GM12878 (cell line): ENCODE results near the gene FNDC3B. TPM values are rescaled to one million over a fixed set of nuclear protein-coding genes. Genes with fewer than 3 reads are reported as not detected.

Experiments used
- ATAC-seq: fragments of 200-7000 bp; cut with Tn5 transposase; 3 replicates; pipeline ENCODE4 v1.9.1; 2020; ENCODE audit warnings: mild to moderate bottlenecking, moderate library complexity
- BruUV-seq: library from RNA; stranded (reverse); fragments of 400-500 nt; replicated peaks from 2 replicates; lab custom pipeline; 2021; lab: Mats Ljungman, UMichigan
- CTCF ChIA-PET: fragments of 300-600 bp; sonication (Branson Sonifier 250); formaldehyde crosslinking; extraction: SDS; loops from one replicate; lab custom pipeline; 2021; ENCODE audit warnings: inconsistent platforms; lab: Yijun Ruan, JAX
- POLR2A ChIA-PET: fragments of 350-600 bp; formaldehyde crosslinking; extraction: SDS; loops from one replicate; lab custom pipeline; 2021; ENCODE audit warnings: inconsistent platforms; lab: Charles Lee
- RAD21 ChIA-PET: fragments of 300-600 bp; sonication (Branson Sonifier 250); formaldehyde crosslinking; loops from one replicate; lab custom pipeline; 2023; ENCODE audit warnings: antibody characterized with exemption; ENCODE audit not compliant: unreplicated experiment; lab: Charles Lee
- SMC1A ChIA-PET: fragments of 300-600 bp; sonication (Branson Sonifier 250); formaldehyde crosslinking; loops from one replicate; lab custom pipeline; 2023; ENCODE audit not compliant: unreplicated experiment, uncharacterized antibody; lab: Charles Lee
- DNase-seq: peaks from one replicate; pipeline ENCODE4 v3.0.0-alpha.2; 2011; ENCODE audit warnings: low read depth, low spot score
- FAIRE-seq: peaks from 3 replicates; lab custom pipeline; 2011; peaks lifted over from hg19 to GRCh38; lab: Jason Lieb, UNC
- H2AFZ ChIP-seq: 2 replicates; pipeline ENCODE4 v1.6.0; 2011; ENCODE audit warnings: low read depth, low read length, control low read depth; ENCODE audit not compliant: control insufficient read depth
- H3K27ac ChIP-seq: 2 replicates; pipeline ENCODE4 v1.5.1; 2011; ENCODE audit warnings: control low read depth; ENCODE audit not compliant: control insufficient read depth, insufficient read depth
- H3K27me3 ChIP-seq, 2 experiments: replicated peaks in 1 of 2; 2 replicates each; pipeline versions ENCODE4 v1.6.0 to v1.6.1; 2011; ENCODE audit warnings: low read length in 1 of 2; ENCODE audit not compliant: control insufficient read depth in 2 of 2, insufficient read depth in 2 of 2
- H3K36me3 ChIP-seq, 2 experiments: 2 replicates each; pipeline ENCODE4 v1.5.1; 2011; ENCODE audit warnings: low read length in 1 of 2; ENCODE audit not compliant: control insufficient read depth in 2 of 2, insufficient read depth in 2 of 2
- H3K4me1 ChIP-seq: 2 replicates; pipeline ENCODE4 v1.6.1; 2011; ENCODE audit warnings: mild to moderate bottlenecking, low read length, moderate library complexity, mixed read lengths; ENCODE audit not compliant: control insufficient read depth, insufficient read depth
- H3K4me2 ChIP-seq: 2 replicates; pipeline ENCODE4 v1.6.0; 2011; ENCODE audit warnings: control low read depth; ENCODE audit not compliant: control insufficient read depth, insufficient read depth
- H3K4me3 ChIP-seq: fragments of 200-600 bp; sonication (generic); 2 replicates; pipeline ENCODE4 v1.5.1; 2016
- H3K79me2 ChIP-seq: 2 replicates; pipeline ENCODE4 v1.6.0; 2011; ENCODE audit warnings: low read length; ENCODE audit not compliant: control insufficient read depth, insufficient read depth
- H3K9ac ChIP-seq: 2 replicates; pipeline ENCODE4 v1.8.0; 2011; ENCODE audit warnings: low read length, control low read depth, mixed read lengths; ENCODE audit not compliant: control insufficient read depth, insufficient read depth
- H3K9me3 ChIP-seq: replicated peaks from 3 replicates; pipeline ENCODE4 v1.5.1; 2011; ENCODE audit warnings: mild to moderate bottlenecking, low read length; ENCODE audit not compliant: control insufficient read depth, insufficient read depth
- H4K20me1 ChIP-seq: 2 replicates; pipeline ENCODE4 v1.6.0; 2011; ENCODE audit not compliant: control insufficient read depth, insufficient read depth
- BHLHE40 ChIP-seq, 2 experiments: fragments of 450-650 bp in 1 of 2; IDR thresholded peaks; 2 replicates each; pipeline ENCODE4 v1.6.1; 2011 to 2017; ENCODE audit warnings: low read depth in 2 of 2, borderline replicate concordance in 1 of 2, improper control_type of control experiment in 1 of 2, low read length in 1 of 2, mild to moderate bottlenecking in 1 of 2
- CBX5 ChIP-seq: sonication (generic); IDR thresholded peaks from 2 replicates; pipeline ENCODE4 v1.6.1; 2016; ENCODE audit warnings: low read depth, moderate library complexity, mild to moderate bottlenecking, inconsistent platforms
- ESRRA ChIP-seq: IDR thresholded peaks from 2 replicates; pipeline ENCODE4 v1.6.1; 2012; ENCODE audit warnings: mild to moderate bottlenecking, low read length, improper control_type of control experiment
- MTA3 ChIP-seq: IDR thresholded peaks from 2 replicates; pipeline ENCODE4 v1.6.1; 2012; ENCODE audit warnings: low read length, inconsistent platforms, borderline replicate concordance
- NFYB ChIP-seq: IDR thresholded peaks from 2 replicates; pipeline ENCODE4 v1.6.1; 2011; ENCODE audit warnings: low read depth, mild to moderate bottlenecking, low read length, improper control_type of control experiment, moderate library complexity; ENCODE audit not compliant: insufficient read depth
- NR2C1 ChIP-seq: fragments of 450-650 bp; IDR thresholded peaks from 2 replicates; pipeline ENCODE4 v1.6.1; 2017; ENCODE audit warnings: antibody characterized with exemption, mild to moderate bottlenecking, moderate library complexity
- SRF ChIP-seq, 2 experiments: IDR thresholded peaks; 2 replicates each; pipeline ENCODE4 v1.6.1; 2011; ENCODE audit warnings: low read depth in 2 of 2, low read length in 2 of 2, mild to moderate bottlenecking in 1 of 2, moderate library complexity in 1 of 2
- STAT1 ChIP-seq: fragments of 450-650 bp; conservative IDR thresholded peaks from 2 replicates; pipeline ENCODE4 v1.6.1; 2014; ENCODE audit warnings: antibody characterized with exemption, mild to moderate bottlenecking
- TARDBP ChIP-seq: IDR thresholded peaks from 2 replicates; pipeline ENCODE4 v1.6.1; 2016; ENCODE audit warnings: borderline replicate concordance
- WGBS: methylation state at CpG from one replicate; pipeline ENCODE4 v1.1.6; 2016; ENCODE audit warnings: low lambda C conversion rate; ENCODE audit not compliant: insufficient replicate concordance, insufficient coverage; ENCODE audit errors: missing lambda C conversion rate; 5-methylcytosine and 5-hydroxymethylcytosine counted together
- in situ Hi-C: fragments of 300-500 bp; cut with MboI; formaldehyde crosslinking; loops from 9 replicates; pipeline ENCODE4 v1.14.3; 2018; ENCODE audit warnings: mixed read lengths
- intact Hi-C: fragments of 100-400 bp; cut with micrococcal nuclease; formaldehyde crosslinking; loops from one replicate; pipeline ENCODE4 v1.14.2; 2022; ENCODE audit not compliant: unreplicated experiment
- polyA plus RNA-seq, 11 experiments: library from polyadenylated mRNA; depleted of rRNA in 4 of 11; unstranded in 6 of 11; stranded (reverse) in 5 of 11; fragments of >200 nt; fragmentation: Nextera tagmentation in 4 of 11; fragmentation: Illumina TruSeq in 1 of 11; extraction: Ambion mirVana in 4 of 11; extraction: Trizol in 1 of 11; gene quantifications; 1 replicate in 1 of 11; 2 replicates in 10 of 11; pipeline versions ENCODE4 v1.2.1 to v1.2.3, GENCODE V29; 2011 to 2016; ENCODE audit warnings: inconsistent platforms in 2 of 11, missing spikeins in 2 of 11, low read depth in 1 of 11
- total RNA-seq, 4 experiments: library from RNA; depleted of rRNA in 3 of 4; stranded (reverse); fragments of >200 nt in 3 of 4; fragmentation: Illumina TruSeq in 1 of 4; extraction: Trizol in 1 of 4; gene quantifications; 2 replicates each; pipeline versions ENCODE4 v1.2.1 to v1.2.3, GENCODE V29; 2013 to 2021
- TF ChIP-seq, protein P1 (sequence below): fragments of 450-650 bp; IDR thresholded peaks from 2 replicates; pipeline ENCODE4 v1.6.1; 2018; ENCODE audit warnings: mild to moderate bottlenecking, low read depth, moderate library complexity; ENCODE audit not compliant: partially characterized antibody
- TF ChIP-seq, protein P2 (sequence below): fragments of 450-650 bp; IDR thresholded peaks from 2 replicates; pipeline ENCODE4 v1.6.1; 2016; ENCODE audit warnings: mild to moderate bottlenecking
- TF ChIP-seq, protein P3 (sequence below): IDR thresholded peaks from 2 replicates; pipeline ENCODE4 v1.6.1; 2011; ENCODE audit warnings: low read depth, mild to moderate bottlenecking, low read length, moderate library complexity, borderline replicate concordance; ENCODE audit errors: extremely low read depth
- TF ChIP-seq, protein P4 (sequence below): fragments of 150-350 bp; IDR thresholded peaks from 2 replicates; pipeline ENCODE4 v1.6.1; 2014; ENCODE audit warnings: mild to moderate bottlenecking, low read depth, low read length
- TF ChIP-seq, protein P5 (sequence below): IDR thresholded peaks from 2 replicates; pipeline ENCODE4 v1.6.1; 2011; ENCODE audit warnings: low read depth, low read length, improper control_type of control experiment, borderline replicate concordance
- TF ChIP-seq, protein P6 (sequence below): fragments of 450-650 bp; IDR thresholded peaks from 2 replicates; pipeline ENCODE4 v1.6.1; 2017; ENCODE audit warnings: borderline replicate concordance

The FNDC3B gene
- total and polyA plus RNA-seq, 10 of the 15 experiments (the other 5 are each of a cell fraction or from before 2014, with no cell fraction given): 7.9 to 35.0 (median 18.5) TPM

DNA sequence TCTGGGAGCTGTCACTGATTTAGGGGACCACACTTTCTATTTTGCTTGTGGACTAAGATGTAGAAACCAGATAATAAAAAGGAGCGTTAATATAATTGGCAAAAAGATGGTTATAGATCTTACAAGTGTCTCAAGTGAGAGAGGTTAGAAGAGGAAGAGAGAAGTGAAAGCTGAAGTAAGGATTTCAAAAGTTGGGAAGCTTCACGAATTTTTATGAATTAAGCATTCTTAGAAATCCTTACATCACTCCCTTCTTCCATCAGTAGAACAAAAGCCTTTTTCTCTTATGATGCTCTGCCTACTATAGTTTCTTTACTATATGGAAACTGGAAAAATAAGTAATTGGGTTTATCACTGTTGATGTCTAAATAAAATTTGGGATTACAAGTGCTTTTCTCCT, 146.5 kb downstream of the FNDC3B start:
- H3K79me2 ChIP-seq: peaks cover 24% of the 10 kb centered on the region
- peaks cover 28% of the 10 kb centered on the region for H3K4me1 ChIP-seq
- no TSS peak for BruUV-seq
- WGBS: 48% methylated on average over 2 of the region's 2 CpGs
- no peak overlapping the region for H2AFZ ChIP-seq
- intact Hi-C loops (no loop called here), in situ Hi-C loops (no loop called here)
- DNase-seq: no peak
- ChIA-PET SMC1A (interaction anchor here (0.9 to 2.5 kb wide), 18 partner anchors 8 to 142 kb away, joined by 3 to 12 read pairs (median 5); no protein-coding TSS in a partner anchor), POLR2A (interaction anchor here (0.7 to 1.2 kb wide), 2 partner anchors 16 to 144 kb away, joined by 3 to 4 read pairs; no protein-coding TSS in a partner anchor), RAD21 (interaction anchor here (0.6 to 1.3 kb wide), 11 partner anchors 14 to 297 kb away, joined by 3 to 5 read pairs (median 3); no protein-coding TSS in a partner anchor), CTCF (interaction anchor here (0.6 to 2.0 kb wide), 7 partner anchors 9 to 318 kb away, joined by 3 to 8 read pairs (median 4); no protein-coding TSS in a partner anchor)
- H3K9me3 ChIP-seq: no peaks in the 10 kb centered on the region; the same call in 2 of the 3 replicates
- ATAC-seq: no peak
- no peak overlapping the region for H3K9ac ChIP-seq
- H3K4me2 ChIP-seq: no peak overlapping the region
- no peak overlapping the region for H3K27ac ChIP-seq
- no peaks in the 10 kb centered on the region for H3K27me3 ChIP-seq
- H3K4me3 ChIP-seq: no peak overlapping the region
- FAIRE-seq: no peak
- H3K36me3 ChIP-seq: peaks cover 0 to under 1% of the 10 kb centered on the region in 2 experiments; a peak in 2 of 4 replicates
- no peaks in the 10 kb centered on the region for H4K20me1 ChIP-seq
- no peak for TF ChIP-seq STAT1
- TF ChIP-seq ESRRA: no peak
- TF ChIP-seq, protein P1, sequence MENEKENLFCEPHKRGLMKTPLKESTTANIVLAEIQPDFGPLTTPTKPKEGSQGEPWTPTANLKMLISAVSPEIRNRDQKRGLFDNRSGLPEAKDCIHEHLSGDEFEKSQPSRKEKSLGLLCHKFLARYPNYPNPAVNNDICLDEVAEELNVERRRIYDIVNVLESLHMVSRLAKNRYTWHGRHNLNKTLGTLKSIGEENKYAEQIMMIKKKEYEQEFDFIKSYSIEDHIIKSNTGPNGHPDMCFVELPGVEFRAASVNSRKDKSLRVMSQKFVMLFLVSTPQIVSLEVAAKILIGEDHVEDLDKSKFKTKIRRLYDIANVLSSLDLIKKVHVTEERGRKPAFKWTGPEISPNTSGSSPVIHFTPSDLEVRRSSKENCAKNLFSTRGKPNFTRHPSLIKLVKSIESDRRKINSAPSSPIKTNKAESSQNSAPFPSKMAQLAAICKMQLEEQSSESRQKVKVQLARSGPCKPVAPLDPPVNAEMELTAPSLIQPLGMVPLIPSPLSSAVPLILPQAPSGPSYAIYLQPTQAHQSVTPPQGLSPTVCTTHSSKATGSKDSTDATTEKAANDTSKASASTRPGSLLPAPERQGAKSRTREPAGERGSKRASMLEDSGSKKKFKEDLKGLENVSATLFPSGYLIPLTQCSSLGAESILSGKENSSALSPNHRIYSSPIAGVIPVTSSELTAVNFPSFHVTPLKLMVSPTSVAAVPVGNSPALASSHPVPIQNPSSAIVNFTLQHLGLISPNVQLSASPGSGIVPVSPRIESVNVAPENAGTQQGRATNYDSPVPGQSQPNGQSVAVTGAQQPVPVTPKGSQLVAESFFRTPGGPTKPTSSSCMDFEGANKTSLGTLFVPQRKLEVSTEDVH: no peak
- TF ChIP-seq, protein P2, sequence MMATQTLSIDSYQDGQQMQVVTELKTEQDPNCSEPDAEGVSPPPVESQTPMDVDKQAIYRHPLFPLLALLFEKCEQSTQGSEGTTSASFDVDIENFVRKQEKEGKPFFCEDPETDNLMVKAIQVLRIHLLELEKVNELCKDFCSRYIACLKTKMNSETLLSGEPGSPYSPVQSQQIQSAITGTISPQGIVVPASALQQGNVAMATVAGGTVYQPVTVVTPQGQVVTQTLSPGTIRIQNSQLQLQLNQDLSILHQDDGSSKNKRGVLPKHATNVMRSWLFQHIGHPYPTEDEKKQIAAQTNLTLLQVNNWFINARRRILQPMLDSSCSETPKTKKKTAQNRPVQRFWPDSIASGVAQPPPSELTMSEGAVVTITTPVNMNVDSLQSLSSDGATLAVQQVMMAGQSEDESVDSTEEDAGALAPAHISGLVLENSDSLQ: no peak
- no peak for TF ChIP-seq TARDBP
- TF ChIP-seq SRF (IDR thresholded peaks at IDR 0.05; ENCODE audit: low read depth in 2 of 2, low read length in 2 of 2): no peak
- TF ChIP-seq, protein P3, sequence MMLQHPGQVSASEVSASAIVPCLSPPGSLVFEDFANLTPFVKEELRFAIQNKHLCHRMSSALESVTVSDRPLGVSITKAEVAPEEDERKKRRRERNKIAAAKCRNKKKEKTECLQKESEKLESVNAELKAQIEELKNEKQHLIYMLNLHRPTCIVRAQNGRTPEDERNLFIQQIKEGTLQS: no peak
- no peak for TF ChIP-seq MTA3
- TF ChIP-seq, protein P4, sequence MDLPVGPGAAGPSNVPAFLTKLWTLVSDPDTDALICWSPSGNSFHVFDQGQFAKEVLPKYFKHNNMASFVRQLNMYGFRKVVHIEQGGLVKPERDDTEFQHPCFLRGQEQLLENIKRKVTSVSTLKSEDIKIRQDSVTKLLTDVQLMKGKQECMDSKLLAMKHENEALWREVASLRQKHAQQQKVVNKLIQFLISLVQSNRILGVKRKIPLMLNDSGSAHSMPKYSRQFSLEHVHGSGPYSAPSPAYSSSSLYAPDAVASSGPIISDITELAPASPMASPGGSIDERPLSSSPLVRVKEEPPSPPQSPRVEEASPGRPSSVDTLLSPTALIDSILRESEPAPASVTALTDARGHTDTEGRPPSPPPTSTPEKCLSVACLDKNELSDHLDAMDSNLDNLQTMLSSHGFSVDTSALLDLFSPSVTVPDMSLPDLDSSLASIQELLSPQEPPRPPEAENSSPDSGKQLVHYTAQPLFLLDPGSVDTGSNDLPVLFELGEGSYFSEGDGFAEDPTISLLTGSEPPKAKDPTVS: no peak
- TF ChIP-seq NR2C1: no peak
- no peak for TF ChIP-seq CBX5
- TF ChIP-seq, protein P5, sequence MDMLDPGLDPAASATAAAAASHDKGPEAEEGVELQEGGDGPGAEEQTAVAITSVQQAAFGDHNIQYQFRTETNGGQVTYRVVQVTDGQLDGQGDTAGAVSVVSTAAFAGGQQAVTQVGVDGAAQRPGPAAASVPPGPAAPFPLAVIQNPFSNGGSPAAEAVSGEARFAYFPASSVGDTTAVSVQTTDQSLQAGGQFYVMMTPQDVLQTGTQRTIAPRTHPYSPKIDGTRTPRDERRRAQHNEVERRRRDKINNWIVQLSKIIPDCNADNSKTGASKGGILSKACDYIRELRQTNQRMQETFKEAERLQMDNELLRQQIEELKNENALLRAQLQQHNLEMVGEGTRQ: no peak
- no peak for TF ChIP-seq BHLHE40 (IDR thresholded peaks at IDR 0.05; ENCODE audit: borderline replicate concordance in 1 of 2, low read depth in 2 of 2, low read length in 1 of 2)
- TF ChIP-seq NFYB: no peak
- TF ChIP-seq, protein P6, sequence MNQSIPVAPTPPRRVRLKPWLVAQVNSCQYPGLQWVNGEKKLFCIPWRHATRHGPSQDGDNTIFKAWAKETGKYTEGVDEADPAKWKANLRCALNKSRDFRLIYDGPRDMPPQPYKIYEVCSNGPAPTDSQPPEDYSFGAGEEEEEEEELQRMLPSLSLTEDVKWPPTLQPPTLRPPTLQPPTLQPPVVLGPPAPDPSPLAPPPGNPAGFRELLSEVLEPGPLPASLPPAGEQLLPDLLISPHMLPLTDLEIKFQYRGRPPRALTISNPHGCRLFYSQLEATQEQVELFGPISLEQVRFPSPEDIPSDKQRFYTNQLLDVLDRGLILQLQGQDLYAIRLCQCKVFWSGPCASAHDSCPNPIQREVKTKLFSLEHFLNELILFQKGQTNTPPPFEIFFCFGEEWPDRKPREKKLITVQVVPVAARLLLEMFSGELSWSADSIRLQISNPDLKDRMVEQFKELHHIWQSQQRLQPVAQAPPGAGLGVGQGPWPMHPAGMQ: no peak
